Neural progenitor cell (in vitro differentiated cells): ENCODE results near the gene KCNQ1. TPM values are rescaled to one million over a fixed set of nuclear protein-coding genes. Genes with fewer than 3 reads are reported as not detected.

Source experiments
- DNase-seq: peaks from one replicate; pipeline ENCODE4 v3.0.0-alpha.2; 2016; ENCODE audit warnings: low spot score
- H2AFZ ChIP-seq: fragments of 200-600 bp; sonication (generic); replicated peaks from 2 replicates; pipeline ENCODE4 v1.6.1; 2016; ENCODE audit warnings: antibody characterized with exemption
- H3F3A ChIP-seq: fragments of 200-600 bp; sonication (generic); 2 replicates; pipeline ENCODE4 v1.6.1; 2016; ENCODE audit warnings: antibody characterized with exemption, low read depth
- H3K27ac ChIP-seq: fragments of 200-600 bp; sonication (generic); 2 replicates; pipeline ENCODE4 v1.5.1; 2016; ENCODE audit warnings: mild to moderate bottlenecking
- H3K27me3 ChIP-seq: fragments of 200-600 bp; sonication (generic); 2 replicates; pipeline ENCODE4 v1.6.1; 2016; ENCODE audit warnings: mild to moderate bottlenecking, moderate library complexity
- H3K36me3 ChIP-seq: fragments of 200-600 bp; sonication (generic); 2 replicates; pipeline ENCODE4 v1.5.1; 2016
- H3K4me1 ChIP-seq: fragments of 200-600 bp; sonication (generic); 2 replicates; pipeline ENCODE4 v1.6.1; 2016; ENCODE audit warnings: mixed run types
- H3K4me2 ChIP-seq: fragments of 200-600 bp; sonication (generic); 2 replicates; pipeline ENCODE4 v1.6.1; 2016
- H3K4me3 ChIP-seq: fragments of 200-600 bp; sonication (generic); 2 replicates; pipeline ENCODE4 v1.5.1; 2016
- H3K79me2 ChIP-seq: fragments of 200-600 bp; sonication (generic); 2 replicates; pipeline ENCODE4 v1.6.1; 2016; ENCODE audit warnings: low read depth
- H3K9ac ChIP-seq: fragments of 200-600 bp; sonication (generic); 2 replicates; pipeline ENCODE4 v1.6.1; 2016
- H3K9me3 ChIP-seq: fragments of 200-600 bp; sonication (generic); 2 replicates; pipeline ENCODE4 v1.5.1; 2016; ENCODE audit warnings: low read depth
- H4K20me1 ChIP-seq: fragments of 200-600 bp; sonication (generic); 2 replicates; pipeline ENCODE4 v1.6.1; 2016; ENCODE audit warnings: low read depth
- H3K27ac Mint-ChIP-seq: 3 replicates; pipeline ENCODE4 v1.8.0; 2021; ENCODE audit warnings: mixed read lengths
- H3K27me3 Mint-ChIP-seq: 2 replicates; pipeline ENCODE4 v1.8.0; 2022; ENCODE audit warnings: low read depth, mild to moderate bottlenecking, inconsistent platforms, moderate library complexity, mixed read lengths; ENCODE audit not compliant: insufficient read depth
- H3K36me3 Mint-ChIP-seq: 3 replicates; pipeline ENCODE4 v1.8.0; 2021; ENCODE audit warnings: mixed read lengths
- H3K4me1 Mint-ChIP-seq: 3 replicates; pipeline ENCODE4 v1.8.0; 2021; ENCODE audit warnings: mixed read lengths
- H3K4me3 Mint-ChIP-seq: 3 replicates; pipeline ENCODE4 v1.8.0; 2021; ENCODE audit warnings: mild to moderate bottlenecking, moderate library complexity, mixed read lengths
- H3K9me3 Mint-ChIP-seq: 3 replicates; pipeline ENCODE4 v1.8.0; 2020; ENCODE audit warnings: mixed read lengths
- CTCF ChIP-seq: fragments of 200-600 bp; sonication (generic); IDR thresholded peaks from 2 replicates; pipeline ENCODE4 v1.5.1; 2017; ENCODE audit warnings: antibody characterized with exemption, mild to moderate bottlenecking
- EZH2 ChIP-seq: fragments of 200-600 bp; sonication (generic); IDR thresholded peaks from 2 replicates; pipeline ENCODE4 v1.6.1; 2017; ENCODE audit warnings: antibody characterized with exemption, mild to moderate bottlenecking, moderate library complexity
- EZH2phosphoT487 ChIP-seq: fragments of 200-600 bp; sonication (generic); IDR thresholded peaks from 2 replicates; pipeline ENCODE4 v1.6.1; 2017; ENCODE audit warnings: antibody characterized with exemption
- total RNA-seq: library from RNA; depleted of rRNA; stranded (reverse); fragments of >200 nt; gene quantifications from 2 replicates; pipeline ENCODE4 v1.2.3, GENCODE V29; 2015; ENCODE audit warnings: low replicate concordance

The KCNQ1 gene
- total RNA-seq, 1 donor from 2014 or later: 0.11 TPM

GRCh38 chr11:2693271-2694261, 248.8 kb downstream of the KCNQ1 start:
- DNase-seq: peak; percentile 85
- H3K4me1 Mint-ChIP-seq: peaks cover 76% of the 10 kb centered on the region
- peaks cover 41% of the 10 kb centered on the region for H3K4me1 ChIP-seq
- no peak overlapping the region for H3K4me3 ChIP-seq
- H3K9ac ChIP-seq: no peak overlapping the region
- H3K9me3 ChIP-seq: no peaks in the 10 kb centered on the region
- H3K36me3 Mint-ChIP-seq: no peaks in the 10 kb centered on the region
- peaks cover 29% of the 10 kb centered on the region for H3K79me2 ChIP-seq
- no peak overlapping the region for H2AFZ ChIP-seq
- peak overlapping the region; percentile 54 for H3K4me2 ChIP-seq
- H3F3A ChIP-seq: peaks cover 31% of the 10 kb centered on the region
- H3K9me3 Mint-ChIP-seq: peaks cover 4% of the 10 kb centered on the region
- no peaks in the 10 kb centered on the region for H3K36me3 ChIP-seq
- H3K27me3 Mint-ChIP-seq: peaks cover 8% of the 10 kb centered on the region
- no peak overlapping the region for H3K4me3 Mint-ChIP-seq
- peak; percentile 84 for TF ChIP-seq EZH2phosphoT487
- TF ChIP-seq EZH2: no peak
- peak; percentile 8 for TF ChIP-seq CTCF
- H3K27ac ChIP-seq: peak overlapping the region; percentile 0
- peaks cover 25% of the 10 kb centered on the region for H3K27me3 ChIP-seq
- H4K20me1 ChIP-seq: peaks cover 94% of the 10 kb centered on the region
- H3K27ac Mint-ChIP-seq: no peak overlapping the region

GRCh38 chr11:2694495-2694894, 249.7 kb downstream of the KCNQ1 start:
- Histone ChIP-seq H4K20me1 (peaks cover 93% of the 10 kb centered on the region), H3K36me3 (no peaks in the 10 kb centered on the region), H3K27me3 (peaks cover 32% of the 10 kb centered on the region), H3K9me3 (no peaks in the 10 kb centered on the region), H3F3A (peaks cover 31% of the 10 kb centered on the region), H3K4me2 (peak overlapping the region; percentile 54), H3K9ac (no peak overlapping the region), H2AFZ (no peak overlapping the region), H3K4me1 (peaks cover 41% of the 10 kb centered on the region), H3K79me2 (peaks cover 39% of the 10 kb centered on the region), H3K27ac (no peak overlapping the region), H3K4me3 (no peak overlapping the region)
- Mint-ChIP-seq H3K4me3 (no peak overlapping the region), H3K27me3 (peaks cover 9% of the 10 kb centered on the region), H3K27ac (no peak overlapping the region), H3K9me3 (peaks cover 10% of the 10 kb centered on the region), H3K4me1 (peaks cover 69% of the 10 kb centered on the region), H3K36me3 (peaks cover 2% of the 10 kb centered on the region)
- no peak for DNase-seq
- no peak for TF ChIP-seq EZH2
- no peak for TF ChIP-seq CTCF
- TF ChIP-seq EZH2phosphoT487: no peak

DNA sequence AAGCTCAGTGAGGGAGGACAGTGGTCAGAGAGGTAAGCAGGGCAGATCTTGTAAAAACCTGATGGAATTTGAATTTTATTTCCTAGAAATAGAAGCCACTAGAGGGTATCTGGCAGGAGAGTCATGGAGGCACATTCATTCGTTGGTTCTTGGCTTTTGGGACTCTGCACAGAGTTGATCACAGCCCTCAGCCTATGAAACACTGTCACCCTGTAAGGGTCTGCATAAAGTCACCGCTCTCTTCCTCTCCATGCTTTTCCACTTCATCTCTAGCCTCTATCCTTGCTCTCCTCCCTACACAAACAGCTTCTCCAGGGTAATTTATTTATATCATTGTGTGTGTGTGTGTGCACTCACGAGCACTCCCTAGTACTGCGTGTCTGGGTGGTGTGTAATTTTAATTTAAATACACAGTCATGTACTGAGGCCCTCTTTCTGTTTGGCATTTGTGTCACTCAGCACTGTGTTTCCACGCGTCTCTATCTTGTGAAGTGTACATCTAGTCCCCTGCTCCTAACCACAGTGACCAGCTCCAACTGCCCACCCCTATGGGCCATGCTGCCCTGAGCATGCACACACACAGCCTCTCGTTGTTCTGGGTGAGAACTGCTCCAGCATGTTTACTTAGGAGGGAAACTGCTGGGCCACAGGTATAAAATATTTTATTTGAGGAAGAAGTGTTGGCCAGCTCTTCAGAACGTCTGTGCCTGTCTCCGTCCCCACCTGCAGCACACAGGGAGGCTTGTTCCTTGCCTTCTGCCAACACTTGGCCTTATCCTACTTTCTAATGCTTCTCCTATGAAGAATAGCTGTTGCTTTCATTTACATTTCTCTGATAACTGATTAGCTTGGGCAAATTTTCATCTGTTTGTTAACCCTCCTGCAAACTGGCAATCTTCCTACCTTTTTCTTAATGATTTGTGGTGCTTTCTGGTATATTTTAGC, 250.5 kb downstream of the KCNQ1 start:
- Histone ChIP-seq H3K4me1 (peaks cover 41% of the 10 kb centered on the region), H2AFZ (no peak overlapping the region), H3K27ac (no peak overlapping the region), H3K27me3 (peaks cover 32% of the 10 kb centered on the region), H3K36me3 (no peaks in the 10 kb centered on the region), H4K20me1 (peaks cover 85% of the 10 kb centered on the region), H3K9ac (no peak overlapping the region), H3K79me2 (peaks cover 41% of the 10 kb centered on the region), H3K9me3 (no peaks in the 10 kb centered on the region), H3F3A (peaks cover 31% of the 10 kb centered on the region), H3K4me3 (no peak overlapping the region), H3K4me2 (no peak overlapping the region)
- no peak overlapping the region for H3K4me3 Mint-ChIP-seq
- no peak for DNase-seq
- TF ChIP-seq EZH2phosphoT487: no peak
- no peak for TF ChIP-seq EZH2
- no peak for TF ChIP-seq CTCF
- peaks cover 7% of the 10 kb centered on the region for H3K27me3 Mint-ChIP-seq
- H3K27ac Mint-ChIP-seq: no peak overlapping the region
- peaks cover 64% of the 10 kb centered on the region for H3K4me1 Mint-ChIP-seq
- H3K36me3 Mint-ChIP-seq: peaks cover 2% of the 10 kb centered on the region
- H3K9me3 Mint-ChIP-seq: peaks cover 10% of the 10 kb centered on the region
